Fibroblast of skin of right biceps (primary cell): ENCODE results near the gene MINDY4.

Source experiments
- DNase-seq: peaks from one replicate; pipeline ENCODE4 v3.0.0-alpha.2; 2013

MINDY4 gene

DNA sequence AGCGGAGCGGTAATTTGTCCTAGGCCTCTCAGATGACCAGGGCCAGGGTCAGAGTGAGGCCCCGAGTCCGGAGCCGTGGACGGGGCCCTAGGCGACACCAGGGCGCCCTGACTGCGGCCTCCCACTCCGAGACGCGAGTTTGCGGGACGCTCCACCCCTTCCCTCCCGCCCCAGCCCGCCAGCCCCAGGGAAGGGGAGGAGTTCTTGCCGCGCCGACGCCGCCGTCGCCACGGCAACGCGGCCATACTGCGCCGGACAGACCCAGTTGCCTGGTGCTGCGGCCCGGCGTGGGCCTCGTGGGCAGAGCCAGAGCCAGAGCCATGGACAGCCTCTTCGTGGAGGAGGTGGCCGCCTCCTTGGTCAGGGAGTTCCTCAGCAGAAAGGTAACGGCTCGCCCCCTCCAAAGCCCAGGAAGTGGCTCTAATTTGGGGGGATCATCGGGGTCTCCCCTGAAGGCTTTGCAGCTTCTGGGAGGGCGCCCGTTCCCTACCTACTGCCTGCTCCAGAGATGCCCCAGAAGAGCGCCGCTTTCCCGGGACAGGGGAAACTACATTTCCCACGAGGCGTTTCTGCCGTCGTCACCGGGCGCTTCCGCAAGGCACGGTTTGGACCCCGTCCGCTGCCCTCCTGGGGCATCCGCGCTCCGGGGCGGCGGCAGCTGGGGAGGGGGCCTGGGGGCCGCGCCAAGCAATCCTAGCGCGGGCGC lies at the start of gene MINDY4:
MINDY4 (plus strand) TSS at position 244 of the 706 bp plus-strand sequence; CDS start at position 321, 77 bp downstream.
- peak; percentile 78 for DNase-seq

DNA sequence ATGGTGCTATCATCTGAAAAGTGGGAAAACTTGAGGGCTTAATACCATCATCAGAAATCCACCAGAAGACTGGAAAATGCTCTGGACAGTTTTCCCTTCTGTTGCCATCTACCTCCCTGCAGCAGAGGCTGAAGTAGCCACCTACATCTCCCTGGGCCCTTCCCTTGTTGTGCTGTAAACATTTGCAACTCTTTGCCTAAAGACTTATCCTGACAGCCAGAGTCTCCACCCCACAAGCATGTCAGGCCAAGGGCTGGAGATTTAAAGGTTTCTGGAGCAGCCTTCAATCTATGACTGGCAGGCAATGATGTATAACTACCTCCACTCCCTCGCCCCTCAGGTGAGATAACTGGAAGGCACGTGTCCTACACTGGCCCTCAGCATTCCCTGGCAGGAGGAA lies 49.0 kb upstream of the MINDY4 start:
- DNase-seq = no peak

DNA sequence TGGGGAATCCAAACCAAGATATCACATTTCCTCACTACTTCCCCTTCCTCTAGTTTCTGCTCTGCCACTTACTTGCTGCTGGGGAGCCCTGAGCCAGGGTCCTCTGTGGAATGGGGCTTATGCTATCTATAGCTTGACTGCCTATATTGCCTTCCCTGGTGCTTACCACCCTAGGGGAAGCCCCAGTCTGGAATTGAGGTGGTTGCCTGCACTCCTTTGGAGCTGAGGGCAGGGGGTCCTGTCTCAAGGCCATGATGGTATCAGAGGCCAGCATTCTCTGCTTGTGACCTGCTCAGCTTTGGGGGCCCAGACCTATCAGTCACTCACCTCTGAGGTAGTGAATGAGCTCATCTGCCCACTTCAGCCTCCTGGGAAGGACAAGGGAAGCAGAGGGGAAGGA lies 48.5 kb upstream of the MINDY4 start:
- no peak for DNase-seq

DNA sequence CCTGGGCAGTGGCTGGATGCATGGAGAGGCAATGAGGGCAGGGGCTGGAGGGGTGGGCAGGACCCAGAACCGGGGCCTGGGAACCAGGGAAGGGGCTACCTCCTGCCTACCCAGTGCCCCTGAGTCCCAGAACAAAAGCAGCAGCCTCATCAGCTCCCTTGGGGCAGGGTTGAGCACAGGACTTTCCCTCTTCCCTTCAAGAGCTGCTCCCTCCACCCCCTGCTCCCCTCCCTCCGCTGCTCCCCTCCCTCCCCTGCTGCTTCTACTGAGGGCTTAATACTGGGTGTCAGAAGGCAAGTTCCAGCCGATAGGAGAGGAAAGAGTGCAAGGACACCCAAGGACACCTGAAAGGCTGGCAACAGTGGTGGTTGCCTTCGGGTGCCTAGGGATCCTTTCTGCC lies 47.4 kb upstream of the MINDY4 start:
- no peak for DNase-seq

DNA sequence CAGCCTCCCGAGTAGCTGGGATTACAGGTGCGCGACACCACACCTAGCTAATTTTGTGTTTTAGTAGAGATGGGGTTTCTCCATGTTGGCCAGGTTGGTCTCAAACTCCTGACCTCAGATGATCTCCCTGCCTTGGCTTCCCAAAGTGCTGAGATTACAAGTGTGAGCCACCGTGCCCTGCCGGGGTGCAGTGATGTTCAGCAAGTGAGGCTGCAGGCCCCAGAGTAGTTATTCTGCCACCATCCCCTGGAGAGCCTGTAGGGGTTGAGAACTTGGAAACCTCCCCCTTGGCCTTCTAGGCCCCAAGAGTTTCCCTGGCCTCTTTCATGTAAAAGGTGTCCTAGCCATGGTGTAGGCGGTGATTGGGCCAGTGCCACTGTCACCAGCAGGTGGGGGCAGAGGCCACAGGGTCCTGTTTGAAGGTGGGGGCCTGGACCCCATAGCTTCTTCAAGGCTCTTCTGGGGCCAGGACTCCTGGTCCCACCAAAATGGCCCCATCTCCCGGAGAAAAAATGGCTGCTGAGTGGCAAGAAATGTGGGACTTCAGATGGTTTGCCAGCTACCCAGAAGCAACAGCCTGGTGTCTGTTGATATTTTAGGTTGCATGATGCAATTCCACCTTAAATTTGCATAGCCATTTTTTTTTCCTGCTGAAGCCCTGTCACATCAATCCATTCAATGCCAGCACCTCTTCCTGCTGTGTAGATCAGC lies 44.8 kb upstream of the MINDY4 start:
- DNase-seq = no peak

DNA sequence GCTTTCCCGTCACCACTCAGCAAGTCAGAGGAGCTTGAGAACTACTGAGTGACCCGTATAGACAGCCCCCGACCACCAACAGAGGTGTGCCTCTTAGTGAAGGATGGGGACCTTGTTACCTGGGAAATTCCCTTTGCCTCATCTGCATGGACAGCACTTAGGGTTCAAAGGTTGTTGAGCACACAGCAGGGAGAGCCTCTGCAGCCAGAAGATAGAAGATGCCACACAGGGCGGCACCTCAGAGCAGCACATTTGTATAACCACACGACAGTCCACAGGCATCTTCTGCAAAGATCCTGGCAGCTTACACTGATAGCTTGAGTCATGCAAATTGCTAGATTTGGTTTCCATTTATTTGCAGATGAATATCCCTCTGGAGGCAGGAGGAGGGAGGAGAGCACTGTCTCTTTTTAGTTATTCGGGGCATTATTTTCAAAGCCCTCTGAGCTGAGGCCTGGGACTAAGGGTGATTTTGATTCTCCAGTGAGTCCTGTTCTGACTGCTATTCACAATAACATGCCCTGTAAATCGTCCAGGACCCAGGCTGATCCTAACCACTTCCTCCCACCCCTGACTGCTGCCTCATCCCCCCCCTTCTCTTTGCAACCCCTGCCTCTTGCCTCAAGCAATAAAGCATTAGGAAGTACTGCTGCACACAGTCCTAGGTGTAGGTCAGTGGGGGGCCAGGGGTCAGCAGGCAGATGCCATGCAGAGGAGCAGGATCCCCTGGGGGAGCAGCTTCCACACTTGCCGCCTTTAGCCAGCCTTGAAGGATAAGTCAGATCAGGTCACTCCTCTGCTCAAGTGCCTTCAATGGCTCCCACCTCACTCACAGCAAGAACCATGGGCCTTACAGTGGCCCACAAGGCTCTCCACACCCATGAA lies 43.9 kb upstream of the MINDY4 start:
- peak; percentile 26 for DNase-seq

DNA sequence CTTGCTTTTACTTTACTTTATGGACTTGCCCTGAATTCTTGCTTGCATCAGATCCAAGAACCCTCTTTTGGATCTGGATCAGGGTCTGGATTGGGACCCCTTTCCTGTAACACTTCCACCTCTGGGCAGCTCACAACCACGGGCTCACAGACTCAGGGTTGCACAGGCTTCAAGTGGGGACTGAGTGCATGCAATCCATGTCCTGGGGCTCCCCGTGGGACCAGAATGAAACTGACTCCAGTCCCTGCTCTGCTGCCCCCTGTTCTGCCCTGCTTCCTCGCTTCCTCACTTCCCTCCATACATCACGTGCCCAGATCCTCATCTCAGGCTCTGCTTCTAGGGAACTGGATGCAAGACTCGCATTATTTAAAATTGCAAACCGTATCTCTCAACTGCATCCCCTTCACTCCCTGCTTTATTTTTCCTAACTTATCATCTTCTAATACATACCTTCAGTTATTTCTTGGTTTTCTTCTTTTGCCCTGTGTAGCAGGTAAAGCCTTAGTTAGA lies 42.6 kb upstream of the MINDY4 start:
- DNase-seq = no peak

DNA sequence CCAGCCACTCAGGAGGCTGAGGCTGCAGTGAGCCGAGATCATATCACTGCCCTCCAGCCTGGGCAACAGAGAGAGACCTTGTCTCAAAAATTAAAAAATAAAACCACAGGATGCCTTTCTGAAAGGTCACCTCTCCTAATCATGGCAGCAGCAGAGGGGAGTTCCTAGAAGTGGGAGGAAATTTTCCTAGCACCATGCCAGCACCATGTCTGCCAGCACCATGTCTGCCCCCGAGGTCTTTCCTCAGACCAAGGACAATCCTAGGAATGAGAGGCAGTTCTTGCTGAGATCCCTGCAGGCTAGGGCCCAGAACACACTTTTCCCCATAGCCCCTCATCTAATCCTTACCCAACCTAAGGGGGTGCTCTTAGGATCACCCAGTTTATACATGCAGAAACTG lies 41.6 kb upstream of the MINDY4 start:
- no peak for DNase-seq

DNA sequence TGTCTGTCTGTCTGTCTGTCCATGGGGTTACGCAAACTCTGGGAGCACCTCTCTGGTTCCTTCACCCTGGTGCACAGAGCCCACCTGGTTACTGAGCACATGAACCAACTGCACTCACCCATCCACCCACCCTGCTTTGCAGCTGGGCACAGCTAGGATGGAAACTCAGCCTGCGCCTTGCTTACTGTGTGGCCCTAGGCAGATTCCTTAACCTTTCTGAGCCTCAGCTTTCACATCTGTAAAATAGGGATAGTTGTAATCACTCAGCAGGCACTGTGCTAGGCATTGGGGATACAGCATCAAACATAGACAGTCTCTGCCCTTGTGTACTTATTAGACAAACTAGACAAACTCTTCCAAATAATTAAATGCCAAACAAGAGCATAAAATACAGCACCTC lies 41.1 kb upstream of the MINDY4 start:
- no peak for DNase-seq

DNA sequence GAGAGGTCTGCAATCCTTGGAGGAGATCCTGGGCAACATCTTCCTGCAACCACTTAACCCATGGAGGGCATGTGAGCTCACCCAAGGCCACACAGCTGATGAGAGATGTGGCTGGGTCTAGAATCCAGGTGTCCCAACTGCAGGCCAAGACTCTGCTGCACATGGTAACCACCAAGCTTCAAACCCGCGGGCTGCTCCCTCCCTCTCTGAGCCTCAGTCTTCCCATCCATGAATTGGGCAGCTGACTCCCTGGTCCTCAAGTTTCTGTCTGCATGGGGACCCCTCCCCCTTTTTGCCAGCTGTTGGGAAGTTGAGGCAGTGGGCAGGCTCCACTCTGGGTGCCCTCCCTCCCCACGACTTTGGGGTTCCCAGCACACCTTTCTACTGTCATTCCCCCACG lies 40.2 kb upstream of the MINDY4 start:
- no peak for DNase-seq

DNA sequence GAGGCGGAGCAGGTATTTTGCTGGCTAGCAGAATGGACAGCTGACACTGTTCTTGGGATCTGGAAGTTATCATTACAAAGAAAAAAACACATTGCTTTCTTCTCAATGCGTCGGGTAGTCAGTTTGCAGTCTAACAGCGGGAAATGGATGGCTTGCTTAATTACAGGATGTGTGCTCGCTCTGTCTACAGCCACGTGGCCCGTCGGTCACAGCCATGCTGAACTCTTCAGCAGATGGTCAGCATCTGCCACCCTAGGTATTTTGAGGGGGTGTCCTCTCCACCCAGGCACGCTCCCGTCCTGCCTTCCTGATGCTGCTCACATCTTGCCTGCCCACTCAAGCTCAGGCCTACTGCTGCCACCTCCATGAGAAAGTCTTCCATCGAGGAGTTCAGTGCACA lies 39.6 kb upstream of the MINDY4 start:
- no peak for DNase-seq

DNA sequence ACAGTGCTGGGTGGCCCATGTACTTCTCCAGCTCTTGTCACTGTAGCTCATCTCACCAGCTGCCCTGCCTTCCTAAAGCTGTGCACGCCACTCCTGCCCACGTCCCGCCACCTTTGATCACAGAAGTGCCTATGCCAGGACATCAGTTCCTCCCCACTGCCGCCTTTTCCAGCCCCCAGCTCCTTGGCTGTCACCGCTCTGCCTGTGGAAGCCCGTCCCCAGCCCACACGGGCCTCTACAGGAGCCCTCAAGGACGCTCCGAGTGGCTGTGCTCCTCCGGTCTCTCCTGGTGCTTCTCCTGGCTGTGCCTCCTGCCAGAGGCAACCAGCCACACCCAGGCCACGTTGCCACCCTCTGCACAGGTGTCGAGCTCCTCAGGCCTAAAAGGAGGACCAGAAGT lies 38.6 kb upstream of the MINDY4 start:
- DNase-seq = no peak

DNA sequence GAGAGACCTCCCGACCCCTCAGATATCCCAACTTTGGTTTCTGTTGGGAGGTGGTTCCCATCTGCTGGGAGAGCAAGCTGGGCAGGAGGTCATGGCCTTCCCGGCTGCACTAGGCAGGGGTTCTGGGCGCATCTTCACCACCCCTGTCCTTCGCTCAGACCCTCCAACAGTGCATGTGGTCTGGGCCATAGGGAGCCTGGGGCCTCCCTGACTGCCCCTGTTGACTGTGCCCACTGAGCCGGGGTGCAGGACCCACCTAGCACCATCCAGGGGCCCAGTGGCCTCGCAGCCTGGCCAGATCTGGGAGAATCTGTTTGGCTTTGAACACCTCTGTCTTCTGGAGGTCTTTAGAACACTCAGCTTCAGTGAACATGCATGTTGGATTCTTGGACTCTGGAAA lies 38.0 kb upstream of the MINDY4 start:
- no peak for DNase-seq

DNA sequence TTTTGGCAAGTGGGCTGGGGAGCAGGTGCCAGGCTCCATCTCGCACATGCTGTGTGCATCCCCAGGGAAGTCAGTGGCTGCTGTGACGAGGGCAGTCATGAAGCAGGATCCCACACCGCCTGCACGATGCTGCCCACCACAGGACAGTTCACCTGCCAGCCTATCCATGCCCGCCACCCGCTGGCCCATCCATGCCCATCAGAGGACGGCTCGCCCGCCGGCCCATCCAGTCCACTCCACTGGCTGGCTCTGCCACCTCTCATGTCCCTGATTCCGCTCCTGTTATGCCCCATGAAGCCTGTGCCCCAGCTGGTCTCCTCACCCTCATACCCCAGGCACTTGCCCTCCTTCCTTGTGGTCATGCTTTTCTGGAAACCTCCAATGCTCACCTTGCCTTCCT lies 37.5 kb upstream of the MINDY4 start:
- DNase-seq = no peak

DNA sequence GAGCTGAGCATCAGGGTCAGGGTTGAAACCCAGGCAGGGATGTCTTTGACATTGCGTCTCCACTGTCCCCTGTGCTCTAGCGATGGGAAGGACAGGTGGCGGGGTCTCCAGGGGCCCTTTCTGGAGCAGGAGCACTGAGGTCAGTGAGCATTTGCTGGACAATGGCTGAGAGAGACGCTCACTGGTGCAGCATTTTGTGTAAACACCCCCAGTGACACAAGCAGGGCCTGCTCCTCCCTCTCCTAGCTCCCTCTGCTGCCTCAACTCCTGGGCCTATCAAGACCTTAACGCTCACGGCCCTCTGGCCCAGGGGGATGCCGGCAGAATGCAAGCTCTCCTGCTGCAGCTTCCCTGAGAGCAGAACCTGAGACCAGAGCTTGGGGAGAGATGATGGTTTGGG lies 36.7 kb upstream of the MINDY4 start:
- DNase-seq = no peak

DNA sequence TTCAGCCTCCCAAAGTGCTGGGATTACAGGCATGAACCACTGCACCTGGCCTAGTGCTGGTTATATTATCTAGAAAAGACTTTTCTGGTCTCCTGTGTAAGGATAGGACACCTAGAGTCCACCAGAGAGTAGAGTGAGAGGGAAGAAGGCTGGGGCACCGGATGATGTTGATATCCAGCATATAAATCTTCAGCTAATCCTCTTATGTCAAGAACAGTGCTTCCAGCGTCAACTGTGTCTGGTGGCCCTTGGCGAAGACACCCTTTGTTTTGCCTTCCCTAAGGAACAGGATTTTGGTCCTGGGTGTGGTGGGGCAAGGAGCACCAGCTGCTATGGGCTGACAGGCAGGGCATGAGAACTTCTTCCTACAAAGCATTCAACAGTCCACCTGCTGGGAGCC lies 35.6 kb upstream of the MINDY4 start:
- DNase-seq = no peak

DNA sequence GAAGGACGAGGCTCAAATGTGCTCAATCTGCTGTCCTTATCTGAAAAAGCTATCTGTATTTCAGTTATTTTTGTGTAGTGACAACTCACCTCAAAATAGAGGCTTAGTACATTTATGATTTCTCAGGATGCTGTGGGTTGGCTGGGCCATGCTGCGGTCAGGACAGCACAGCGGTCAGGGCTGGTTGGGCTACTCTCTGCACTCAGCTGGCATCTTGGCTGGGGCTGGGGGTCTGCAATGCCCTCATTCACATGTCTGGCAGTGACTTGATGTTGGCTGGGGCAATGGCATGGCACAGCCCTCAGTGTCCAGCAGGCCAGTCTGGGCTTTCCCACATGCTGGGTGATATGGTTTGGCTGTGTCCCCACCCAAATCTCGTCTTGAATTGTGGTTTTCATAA lies 34.9 kb upstream of the MINDY4 start:
- no peak for DNase-seq

DNA sequence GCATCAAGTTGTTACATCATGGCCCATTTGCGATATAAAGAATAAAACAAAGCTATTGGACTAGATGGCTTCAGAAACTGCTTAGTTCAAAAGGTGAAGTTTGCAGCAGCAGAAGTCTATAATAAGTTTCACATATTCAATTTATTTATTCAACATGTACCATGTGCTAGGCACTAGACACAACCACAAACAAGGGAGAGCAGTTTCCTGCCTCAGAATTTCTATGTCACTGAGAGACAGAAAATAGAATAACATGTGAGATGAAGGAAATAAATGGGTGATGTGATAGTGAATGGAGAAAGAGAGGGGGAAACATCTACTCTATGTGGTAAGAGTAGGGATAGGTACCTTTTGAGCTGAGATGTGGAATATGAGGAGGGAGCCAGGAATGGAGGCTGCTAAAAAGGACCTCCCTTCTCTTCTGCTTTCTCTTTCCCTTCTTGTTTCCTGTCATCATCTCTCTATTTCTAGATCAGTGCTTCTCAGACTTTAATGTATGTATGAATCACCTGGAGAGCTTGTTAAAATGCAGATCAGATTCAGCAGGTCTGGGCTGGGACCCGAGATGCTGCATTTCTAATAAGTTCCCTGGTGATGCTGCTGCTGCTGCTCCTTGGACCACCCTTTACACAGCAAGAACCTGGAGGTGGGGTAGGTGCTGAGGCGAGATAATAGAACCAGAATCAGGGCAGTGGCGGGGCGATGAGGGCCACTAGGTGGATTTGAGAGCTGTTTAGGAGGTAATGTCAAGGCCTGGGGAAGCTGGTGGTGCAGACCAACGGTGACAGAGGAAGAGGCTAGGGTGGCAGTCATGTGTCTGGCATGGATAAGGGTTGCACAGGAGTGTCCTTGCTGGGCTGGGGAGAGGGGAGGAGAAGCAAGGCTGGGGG lies 32.9 kb upstream of the MINDY4 start:
- DNase-seq = no peak

DNA sequence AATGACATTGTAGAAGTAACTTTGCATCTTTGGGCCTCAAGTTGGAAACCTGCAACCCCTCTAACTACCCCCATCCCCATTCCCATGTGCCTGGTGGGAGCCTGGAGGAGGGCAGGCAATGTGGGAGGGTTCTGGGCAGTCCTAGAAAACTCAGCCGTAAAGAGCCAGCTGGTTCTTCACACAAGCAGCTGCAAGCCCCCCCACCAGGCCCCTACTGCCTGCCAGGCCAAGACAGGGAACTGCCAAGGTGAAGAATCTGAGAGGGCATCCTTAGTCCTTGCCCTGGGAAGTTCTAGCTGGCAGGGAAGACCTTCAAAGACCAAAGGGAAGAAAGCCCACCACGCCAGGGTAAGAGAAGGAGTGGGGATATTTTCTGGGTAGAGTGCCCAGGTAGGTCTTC lies 31.5 kb upstream of the MINDY4 start:
- DNase-seq = no peak

DNA sequence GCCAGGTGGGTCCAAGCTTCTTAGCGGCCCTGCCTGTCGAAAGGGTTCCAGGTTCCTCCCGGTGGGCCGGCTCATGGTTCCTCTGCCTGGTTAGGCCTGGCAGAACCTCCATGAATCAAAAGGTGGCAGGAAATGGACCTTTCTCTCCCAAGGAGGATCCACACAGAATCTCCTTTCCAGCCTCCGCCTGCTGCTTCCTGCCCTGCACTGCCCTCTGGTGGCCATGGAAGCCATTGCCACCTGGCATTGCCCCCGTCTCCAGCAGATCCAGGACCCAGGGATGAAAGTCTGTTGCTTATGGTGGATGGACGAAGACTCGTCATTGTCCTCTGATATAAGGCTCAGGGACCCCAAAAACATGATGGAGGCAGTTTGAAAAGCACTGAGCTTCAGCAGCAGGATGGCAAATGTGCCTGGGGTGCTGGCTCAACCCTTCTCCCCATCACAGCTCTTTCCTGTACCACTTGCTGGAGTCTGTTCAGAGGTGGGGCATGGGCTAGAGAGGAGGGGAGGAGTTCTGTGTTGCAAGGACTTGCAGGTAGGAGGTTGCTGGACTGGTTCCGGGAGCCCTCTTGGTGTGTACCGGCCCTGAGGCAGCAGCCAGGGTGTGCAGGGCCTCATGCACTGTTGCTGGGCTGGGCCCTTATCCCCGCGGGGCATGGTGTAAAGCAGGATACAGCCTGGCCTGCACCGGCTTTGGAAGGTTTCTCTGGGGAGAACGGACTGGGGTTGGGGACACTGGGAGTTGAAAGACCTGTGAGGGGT lies 30.6 kb upstream of the MINDY4 start:
- DNase-seq = peak; percentile 51

DNA sequence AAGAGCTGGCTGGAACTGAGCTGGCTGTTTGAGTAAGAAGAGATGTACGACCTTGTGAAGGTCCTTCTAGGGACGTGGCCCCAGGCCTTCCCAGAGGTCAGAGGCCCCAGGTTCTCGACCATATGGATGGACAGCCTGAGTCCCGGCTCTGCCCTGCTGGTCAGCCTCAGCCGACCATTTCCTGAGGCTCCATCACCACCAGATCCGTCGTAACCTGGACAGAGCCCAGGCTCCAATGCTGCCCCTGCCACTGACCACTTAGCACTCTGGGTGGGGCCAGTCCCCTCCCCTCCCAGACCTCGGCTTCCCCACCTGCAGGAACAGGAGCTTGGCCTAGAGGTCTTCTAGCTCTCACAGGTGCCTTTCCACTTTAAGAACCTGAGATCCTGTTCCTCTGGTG lies 29.9 kb upstream of the MINDY4 start:
- no peak for DNase-seq
